ENCODE data around the gene NAA11. TPM values are rescaled to one million over a fixed set of nuclear protein-coding genes. Genes with fewer than 3 reads are reported as not detected.

Gene NAA11
- total RNA-seq, 1 experiment from 2014 or later: not detected

DNA sequence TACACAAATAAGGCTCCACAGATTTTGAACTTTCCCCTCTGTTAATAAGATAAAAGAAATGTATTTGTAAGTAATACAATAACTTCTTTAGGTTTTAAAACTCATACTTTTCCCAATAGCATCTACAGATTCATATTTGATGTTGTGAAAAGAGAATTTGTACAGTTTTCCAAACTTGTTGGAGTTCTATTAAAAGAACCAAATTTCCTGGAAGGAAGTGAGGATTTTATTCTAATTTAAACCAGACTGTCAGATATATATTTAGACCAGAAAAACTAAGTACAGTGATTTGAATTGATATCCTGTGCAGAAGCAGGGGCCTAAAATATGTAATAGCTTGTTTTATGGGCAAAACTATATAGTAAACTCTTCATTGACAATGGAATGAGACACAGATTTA, 53.7 kb downstream of the NAA11 start:
- Histone ChIP-seq H4K20me1 (ENCODE audit: insufficient read depth, low read depth, low read length) (no peaks in the 10 kb centered on the region), H3K9ac (ENCODE audit: low read length) (no peak overlapping the region), H3K9me3 (ENCODE audit: low read length) (no peaks in the 10 kb centered on the region), H2AFZ (ENCODE audit: low read length) (no peak overlapping the region), H3K36me3 (ENCODE audit: insufficient read depth, low read length) (no peaks in the 10 kb centered on the region), H3K4me1 (ENCODE audit: low read length) (no peaks in the 10 kb centered on the region), H3K27me3 (ENCODE audit: low read length) (no peaks in the 10 kb centered on the region), H3K4me3 (ENCODE audit: low read length) (no peak overlapping the region), H3K4me2 (ENCODE audit: low read depth, low read length, poor library complexity, severe bottlenecking) (no peak overlapping the region), H3K27ac (ENCODE audit: low read length) (no peak overlapping the region), H3K9me2 (replicated peaks; ENCODE audit: insufficient read depth, low read length) (no peaks in the 10 kb centered on the region), H3K79me2 (ENCODE audit: low read length) (no peaks in the 10 kb centered on the region)
- DNase-seq: no peak

DNA sequence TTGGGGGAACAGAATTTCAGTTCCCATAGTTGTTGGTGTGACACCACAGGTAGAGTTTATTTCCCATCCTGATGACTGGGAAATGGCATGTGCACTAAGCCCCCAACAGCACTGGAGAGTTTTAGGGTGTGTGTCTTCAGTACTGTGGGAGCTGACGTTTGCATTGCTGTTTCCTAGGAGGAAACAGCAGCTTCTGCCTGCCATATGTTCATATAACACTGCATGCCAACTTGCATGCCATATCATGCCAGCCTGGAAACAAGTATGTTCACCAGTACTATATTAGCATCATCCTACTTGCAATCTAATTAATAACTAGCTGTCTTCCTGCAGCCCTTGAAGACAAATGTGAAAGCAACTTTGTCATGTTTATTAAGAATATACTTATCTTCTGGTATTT, 58.2 kb downstream of the NAA11 start:
- Histone ChIP-seq H3K79me2 (ENCODE audit: low read length) (no peaks in the 10 kb centered on the region), H3K4me2 (ENCODE audit: low read depth, low read length, poor library complexity, severe bottlenecking) (no peak overlapping the region), H3K27me3 (ENCODE audit: low read length) (no peaks in the 10 kb centered on the region), H3K4me1 (ENCODE audit: low read length) (no peaks in the 10 kb centered on the region), H3K9me2 (replicated peaks; ENCODE audit: insufficient read depth, low read length) (no peaks in the 10 kb centered on the region), H2AFZ (ENCODE audit: low read length) (no peak overlapping the region), H3K9me3 (ENCODE audit: low read length) (no peaks in the 10 kb centered on the region), H3K9ac (ENCODE audit: low read length) (no peak overlapping the region), H4K20me1 (ENCODE audit: insufficient read depth, low read depth, low read length) (no peaks in the 10 kb centered on the region), H3K27ac (ENCODE audit: low read length) (no peak overlapping the region), H3K36me3 (ENCODE audit: insufficient read depth, low read length) (no peaks in the 10 kb centered on the region), H3K4me3 (ENCODE audit: low read length) (no peak overlapping the region)
- no peak for DNase-seq

Other genes starting within 250 kb of the NAA11 start
- not detected in 2 replicates for gene GK2, start 82.2 kb upstream of the NAA11 start, total RNA-seq (2014; rRNA removed; shearing (Covaris generic); ENCODE audit: low replicate concordance)

All from Karpas-422 (cell line).